GM23338 (cell line): Measurements from ENCODE around the gene MAPKAPK2. TPM values are rescaled to one million over a fixed set of nuclear protein-coding genes. Genes with fewer than 3 reads are reported as not detected.

Source experiments
- ATAC-seq: fragments of 200-7000 bp; cut with Tn5 transposase; 3 replicates; pipeline ENCODE4 v1.9.1; 2020
- DNase-seq: peaks from one replicate; pipeline ENCODE4 v3.0.0-alpha.2; 2015; ENCODE audit warnings: low spot score
- H2AFZ ChIP-seq: fragments of 200-600 bp; sonication (generic); 2 replicates; pipeline ENCODE4 v1.8.0; 2016; ENCODE audit warnings: antibody characterized with exemption, mild to moderate bottlenecking, moderate library complexity
- H3F3A ChIP-seq: fragments of 200-600 bp; sonication (generic); replicated peaks from 2 replicates; pipeline ENCODE4 v1.8.0; 2017; ENCODE audit warnings: antibody characterized with exemption, mixed run types, low read depth
- H3K27ac ChIP-seq: fragments of 200-600 bp; sonication (generic); 2 replicates; pipeline ENCODE4 v1.6.1; 2016; ENCODE audit warnings: low read depth
- H3K27me3 ChIP-seq: fragments of 200-600 bp; sonication (generic); 2 replicates; pipeline ENCODE4 v1.8.0; 2016; ENCODE audit warnings: mild to moderate bottlenecking, mixed run types, moderate library complexity; ENCODE audit not compliant: insufficient read depth
- H3K36me3 ChIP-seq: fragments of 200-600 bp; sonication (generic); 2 replicates; pipeline ENCODE4 v1.8.0; 2016; ENCODE audit warnings: mild to moderate bottlenecking; ENCODE audit not compliant: insufficient read depth
- H3K4me1 ChIP-seq: fragments of 200-600 bp; sonication (generic); 2 replicates; pipeline ENCODE4 v1.8.0; 2016; ENCODE audit warnings: mild to moderate bottlenecking, moderate library complexity; ENCODE audit not compliant: insufficient read depth
- H3K4me2 ChIP-seq: fragments of 200-600 bp; sonication (generic); 2 replicates; pipeline ENCODE4 v1.7.1; 2017; ENCODE audit warnings: mixed run types
- H3K4me3 ChIP-seq: fragments of 200-600 bp; sonication (generic); 2 replicates; pipeline ENCODE4 v1.6.1; 2016; ENCODE audit warnings: mixed run types
- H3K79me2 ChIP-seq: fragments of 200-600 bp; sonication (generic); replicated peaks from 2 replicates; pipeline ENCODE4 v1.8.0; 2017; ENCODE audit warnings: mild to moderate bottlenecking; ENCODE audit not compliant: insufficient read depth
- H3K9me2 ChIP-seq: fragments of 200-600 bp; sonication (generic); 2 replicates; pipeline ENCODE4 v1.8.0; 2017; ENCODE audit not compliant: insufficient read depth
- H4K20me1 ChIP-seq: fragments of 200-600 bp; sonication (generic); replicated peaks from 2 replicates; pipeline ENCODE4 v1.8.0; 2017; ENCODE audit warnings: mild to moderate bottlenecking; ENCODE audit not compliant: insufficient read depth
- H3K27ac Mint-ChIP-seq: 2 replicates; pipeline ENCODE4 v1.8.0; 2020; ENCODE audit warnings: inconsistent platforms, mild to moderate bottlenecking, moderate library complexity, mixed read lengths
- H3K27me3 Mint-ChIP-seq: 3 replicates; pipeline ENCODE4 v1.8.0; 2022; ENCODE audit warnings: low read depth, mild to moderate bottlenecking, moderate library complexity, mixed read lengths, inconsistent platforms; ENCODE audit not compliant: insufficient read depth, poor library complexity
- H3K36me3 Mint-ChIP-seq: 3 replicates; pipeline ENCODE4 v1.8.0; 2021; ENCODE audit warnings: low read depth, mild to moderate bottlenecking, inconsistent platforms, moderate library complexity, mixed read lengths
- H3K4me1 Mint-ChIP-seq: 3 replicates; pipeline ENCODE4 v1.8.0; 2020; ENCODE audit warnings: mild to moderate bottlenecking, inconsistent platforms, mixed read lengths
- H3K4me3 Mint-ChIP-seq: 3 replicates; pipeline ENCODE4 v1.8.0; 2021; ENCODE audit warnings: moderate library complexity, mild to moderate bottlenecking, inconsistent platforms, mixed read lengths
- H3K9me3 Mint-ChIP-seq: 3 replicates; pipeline ENCODE4 v1.8.0; 2020; ENCODE audit warnings: moderate library complexity, mild to moderate bottlenecking, inconsistent platforms, mixed read lengths
- CREB1 ChIP-seq: fragments of 250-450 bp; sonication (Bioruptor Pico); IDR thresholded peaks from 2 replicates; pipeline ENCODE4 v1.5.0; 2020; ENCODE audit warnings: low read depth, mild to moderate bottlenecking, moderate library complexity
- EZH2 ChIP-seq: fragments of 200-600 bp; sonication (generic); IDR thresholded peaks from one replicate; pipeline ENCODE4 v1.8.0; 2017; ENCODE audit warnings: antibody characterized with exemption, mild to moderate bottlenecking, low read depth; ENCODE audit not compliant: unreplicated experiment
- EZH2phosphoT487 ChIP-seq: fragments of 200-600 bp; sonication (generic); IDR thresholded peaks from one replicate; pipeline ENCODE4 v1.8.1; 2018; ENCODE audit warnings: antibody characterized with exemption; ENCODE audit not compliant: unreplicated experiment
- JUNB ChIP-seq: IDR thresholded peaks from one replicate; pipeline ENCODE4 v1.6.1; 2016; ENCODE audit warnings: antibody characterized with exemption; ENCODE audit not compliant: unreplicated experiment
- NANOG ChIP-seq: IDR thresholded peaks from 2 replicates; pipeline ENCODE4 v1.6.1; 2016; ENCODE audit warnings: antibody characterized with exemption, borderline replicate concordance
- POLR2AphosphoS5 ChIP-seq: IDR thresholded peaks from 2 replicates; pipeline ENCODE4 v1.6.1; 2016; ENCODE audit warnings: antibody characterized with exemption, low read depth
- STAT1 ChIP-seq: IDR thresholded peaks from one replicate; pipeline ENCODE4 v1.6.1; 2016; ENCODE audit warnings: antibody characterized with exemption; ENCODE audit not compliant: unreplicated experiment
- ZNF114 ChIP-seq: fragments of 250-450 bp; sonication (Bioruptor Pico); IDR thresholded peaks from 2 replicates; pipeline ENCODE4 v1.5.0; 2020; ENCODE audit warnings: mild to moderate bottlenecking, moderate library complexity
- ZNF331 ChIP-seq: fragments of 250-450 bp; sonication (Bioruptor Pico); IDR thresholded peaks from 2 replicates; pipeline ENCODE4 v1.5.0; 2020; ENCODE audit warnings: low read depth, mild to moderate bottlenecking, moderate library complexity
- polyA plus RNA-seq: library from polyadenylated mRNA; unstranded; fragments of >200 nt; fragmentation: Nextera tagmentation; extraction: Ambion mirVana; gene quantifications from 2 replicates; pipeline ENCODE4 v1.2.1, GENCODE V29; 2016
- total RNA-seq: library from RNA; depleted of rRNA; stranded (reverse); fragments of >200 nt; shearing (Covaris generic); gene quantifications from 2 replicates; pipeline ENCODE4 v1.2.3, GENCODE V29; 2014
- TF ChIP-seq, protein P1 (sequence below): fragments of 250-450 bp; sonication (Bioruptor Pico); IDR thresholded peaks from 2 replicates; pipeline ENCODE4 v1.5.0; 2020; ENCODE audit warnings: mild to moderate bottlenecking, moderate library complexity
- TF ChIP-seq, protein P2 (sequence below): IDR thresholded peaks from 2 replicates; pipeline ENCODE4 v1.6.1; 2016; ENCODE audit warnings: antibody characterized with exemption
- TF ChIP-seq, protein P3 (sequence below): IDR thresholded peaks from one replicate; pipeline ENCODE4 v1.6.1; 2018; ENCODE audit warnings: antibody characterized with exemption; ENCODE audit not compliant: unreplicated experiment

The MAPKAPK2 gene
- total and polyA plus RNA-seq, 2 experiments from 2014 or later = 10.1 to 30.4 TPM

DNA sequence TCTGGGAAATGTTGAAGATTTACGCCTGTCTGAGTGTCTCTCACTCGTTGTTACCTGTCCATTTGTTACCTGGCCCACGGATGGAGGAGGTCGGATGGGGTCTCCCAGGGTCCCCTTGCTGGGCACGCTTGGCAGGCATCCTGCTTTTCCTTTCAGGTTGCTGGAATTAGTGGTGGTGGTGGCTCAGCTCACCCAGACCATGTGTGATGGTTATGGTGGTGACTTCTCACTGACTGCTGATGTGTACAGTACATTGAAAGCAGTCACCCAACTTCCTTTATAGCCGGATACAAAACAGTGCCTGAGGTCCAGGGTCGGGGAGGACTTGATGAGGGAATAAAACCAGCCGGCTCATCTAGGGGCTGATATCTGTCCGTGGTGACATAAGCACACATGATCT, 19.5 kb downstream of the MAPKAPK2 start:
- peaks cover 64% of the 10 kb centered on the region for H3K4me1 ChIP-seq
- no peak for TF ChIP-seq NANOG
- TF ChIP-seq, protein P1, sequence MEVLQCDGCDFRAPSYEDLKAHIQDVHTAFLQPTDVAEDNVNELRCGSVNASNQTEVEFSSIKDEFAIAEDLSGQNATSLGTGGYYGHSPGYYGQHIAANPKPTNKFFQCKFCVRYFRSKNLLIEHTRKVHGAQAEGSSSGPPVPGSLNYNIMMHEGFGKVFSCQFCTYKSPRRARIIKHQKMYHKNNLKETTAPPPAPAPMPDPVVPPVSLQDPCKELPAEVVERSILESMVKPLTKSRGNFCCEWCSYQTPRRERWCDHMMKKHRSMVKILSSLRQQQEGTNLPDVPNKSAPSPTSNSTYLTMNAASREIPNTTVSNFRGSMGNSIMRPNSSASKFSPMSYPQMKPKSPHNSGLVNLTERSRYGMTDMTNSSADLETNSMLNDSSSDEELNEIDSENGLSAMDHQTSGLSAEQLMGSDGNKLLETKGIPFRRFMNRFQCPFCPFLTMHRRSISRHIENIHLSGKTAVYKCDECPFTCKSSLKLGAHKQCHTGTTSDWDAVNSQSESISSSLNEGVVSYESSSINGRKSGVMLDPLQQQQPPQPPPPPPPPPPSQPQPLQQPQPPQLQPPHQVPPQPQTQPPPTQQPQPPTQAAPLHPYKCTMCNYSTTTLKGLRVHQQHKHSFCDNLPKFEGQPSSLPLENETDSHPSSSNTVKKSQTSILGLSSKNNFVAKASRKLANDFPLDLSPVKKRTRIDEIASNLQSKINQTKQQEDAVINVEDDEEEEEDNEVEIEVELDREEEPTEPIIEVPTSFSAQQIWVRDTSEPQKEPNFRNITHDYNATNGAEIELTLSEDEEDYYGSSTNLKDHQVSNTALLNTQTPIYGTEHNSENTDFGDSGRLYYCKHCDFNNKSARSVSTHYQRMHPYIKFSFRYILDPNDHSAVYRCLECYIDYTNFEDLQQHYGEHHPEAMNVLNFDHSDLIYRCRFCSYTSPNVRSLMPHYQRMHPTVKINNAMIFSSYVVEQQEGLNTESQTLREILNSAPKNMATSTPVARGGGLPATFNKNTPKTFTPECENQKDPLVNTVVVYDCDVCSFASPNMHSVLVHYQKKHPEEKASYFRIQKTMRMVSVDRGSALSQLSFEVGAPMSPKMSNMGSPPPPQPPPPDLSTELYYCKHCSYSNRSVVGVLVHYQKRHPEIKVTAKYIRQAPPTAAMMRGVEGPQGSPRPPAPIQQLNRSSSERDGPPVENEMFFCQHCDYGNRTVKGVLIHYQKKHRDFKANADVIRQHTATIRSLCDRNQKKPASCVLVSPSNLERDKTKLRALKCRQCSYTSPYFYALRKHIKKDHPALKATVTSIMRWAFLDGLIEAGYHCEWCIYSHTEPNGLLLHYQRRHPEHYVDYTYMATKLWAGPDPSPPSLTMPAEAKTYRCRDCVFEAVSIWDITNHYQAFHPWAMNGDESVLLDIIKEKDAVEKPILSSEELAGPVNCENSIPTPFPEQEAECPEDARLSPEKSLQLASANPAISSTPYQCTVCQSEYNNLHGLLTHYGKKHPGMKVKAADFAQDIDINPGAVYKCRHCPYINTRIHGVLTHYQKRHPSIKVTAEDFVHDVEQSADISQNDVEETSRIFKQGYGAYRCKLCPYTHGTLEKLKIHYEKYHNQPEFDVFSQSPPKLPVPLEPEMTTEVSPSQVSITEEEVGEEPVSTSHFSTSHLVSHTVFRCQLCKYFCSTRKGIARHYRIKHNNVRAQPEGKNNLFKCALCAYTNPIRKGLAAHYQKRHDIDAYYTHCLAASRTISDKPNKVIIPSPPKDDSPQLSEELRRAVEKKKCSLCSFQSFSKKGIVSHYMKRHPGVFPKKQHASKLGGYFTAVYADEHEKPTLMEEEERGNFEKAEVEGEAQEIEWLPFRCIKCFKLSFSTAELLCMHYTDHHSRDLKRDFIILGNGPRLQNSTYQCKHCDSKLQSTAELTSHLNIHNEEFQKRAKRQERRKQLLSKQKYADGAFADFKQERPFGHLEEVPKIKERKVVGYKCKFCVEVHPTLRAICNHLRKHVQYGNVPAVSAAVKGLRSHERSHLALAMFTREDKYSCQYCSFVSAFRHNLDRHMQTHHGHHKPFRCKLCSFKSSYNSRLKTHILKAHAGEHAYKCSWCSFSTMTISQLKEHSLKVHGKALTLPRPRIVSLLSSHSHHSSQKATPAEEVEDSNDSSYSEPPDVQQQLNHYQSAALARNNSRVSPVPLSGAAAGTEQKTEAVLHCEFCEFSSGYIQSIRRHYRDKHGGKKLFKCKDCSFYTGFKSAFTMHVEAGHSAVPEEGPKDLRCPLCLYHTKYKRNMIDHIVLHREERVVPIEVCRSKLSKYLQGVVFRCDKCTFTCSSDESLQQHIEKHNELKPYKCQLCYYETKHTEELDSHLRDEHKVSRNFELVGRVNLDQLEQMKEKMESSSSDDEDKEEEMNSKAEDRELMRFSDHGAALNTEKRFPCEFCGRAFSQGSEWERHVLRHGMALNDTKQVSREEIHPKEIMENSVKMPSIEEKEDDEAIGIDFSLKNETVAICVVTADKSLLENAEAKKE (CRISPR knock-in tag) = no peak
- TF ChIP-seq JUNB = no peak
- no peak for TF ChIP-seq STAT1
- TF ChIP-seq POLR2AphosphoS5 = no peak
- TF ChIP-seq ZNF114 (CRISPR knock-in tag) = no peak
- TF ChIP-seq EZH2 = no peak
- TF ChIP-seq, protein P2, sequence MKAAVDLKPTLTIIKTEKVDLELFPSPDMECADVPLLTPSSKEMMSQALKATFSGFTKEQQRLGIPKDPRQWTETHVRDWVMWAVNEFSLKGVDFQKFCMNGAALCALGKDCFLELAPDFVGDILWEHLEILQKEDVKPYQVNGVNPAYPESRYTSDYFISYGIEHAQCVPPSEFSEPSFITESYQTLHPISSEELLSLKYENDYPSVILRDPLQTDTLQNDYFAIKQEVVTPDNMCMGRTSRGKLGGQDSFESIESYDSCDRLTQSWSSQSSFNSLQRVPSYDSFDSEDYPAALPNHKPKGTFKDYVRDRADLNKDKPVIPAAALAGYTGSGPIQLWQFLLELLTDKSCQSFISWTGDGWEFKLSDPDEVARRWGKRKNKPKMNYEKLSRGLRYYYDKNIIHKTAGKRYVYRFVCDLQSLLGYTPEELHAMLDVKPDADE = no peak
- no peak for TF ChIP-seq EZH2phosphoT487
- no peak for TF ChIP-seq ZNF331
- no peak for TF ChIP-seq CREB1 (CRISPR knock-in tag)
- TF ChIP-seq, protein P3, sequence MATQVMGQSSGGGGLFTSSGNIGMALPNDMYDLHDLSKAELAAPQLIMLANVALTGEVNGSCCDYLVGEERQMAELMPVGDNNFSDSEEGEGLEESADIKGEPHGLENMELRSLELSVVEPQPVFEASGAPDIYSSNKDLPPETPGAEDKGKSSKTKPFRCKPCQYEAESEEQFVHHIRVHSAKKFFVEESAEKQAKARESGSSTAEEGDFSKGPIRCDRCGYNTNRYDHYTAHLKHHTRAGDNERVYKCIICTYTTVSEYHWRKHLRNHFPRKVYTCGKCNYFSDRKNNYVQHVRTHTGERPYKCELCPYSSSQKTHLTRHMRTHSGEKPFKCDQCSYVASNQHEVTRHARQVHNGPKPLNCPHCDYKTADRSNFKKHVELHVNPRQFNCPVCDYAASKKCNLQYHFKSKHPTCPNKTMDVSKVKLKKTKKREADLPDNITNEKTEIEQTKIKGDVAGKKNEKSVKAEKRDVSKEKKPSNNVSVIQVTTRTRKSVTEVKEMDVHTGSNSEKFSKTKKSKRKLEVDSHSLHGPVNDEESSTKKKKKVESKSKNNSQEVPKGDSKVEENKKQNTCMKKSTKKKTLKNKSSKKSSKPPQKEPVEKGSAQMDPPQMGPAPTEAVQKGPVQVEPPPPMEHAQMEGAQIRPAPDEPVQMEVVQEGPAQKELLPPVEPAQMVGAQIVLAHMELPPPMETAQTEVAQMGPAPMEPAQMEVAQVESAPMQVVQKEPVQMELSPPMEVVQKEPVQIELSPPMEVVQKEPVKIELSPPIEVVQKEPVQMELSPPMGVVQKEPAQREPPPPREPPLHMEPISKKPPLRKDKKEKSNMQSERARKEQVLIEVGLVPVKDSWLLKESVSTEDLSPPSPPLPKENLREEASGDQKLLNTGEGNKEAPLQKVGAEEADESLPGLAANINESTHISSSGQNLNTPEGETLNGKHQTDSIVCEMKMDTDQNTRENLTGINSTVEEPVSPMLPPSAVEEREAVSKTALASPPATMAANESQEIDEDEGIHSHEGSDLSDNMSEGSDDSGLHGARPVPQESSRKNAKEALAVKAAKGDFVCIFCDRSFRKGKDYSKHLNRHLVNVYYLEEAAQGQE = no peak
- H3K36me3 ChIP-seq = no peaks in the 10 kb centered on the region
- H3K36me3 Mint-ChIP-seq = no peaks in the 10 kb centered on the region
- H3F3A ChIP-seq = 0 out of 2 replicates have a peak, but pooled peaks cover 4% of the 10 kb centered on the region
- peaks cover 86% of the 10 kb centered on the region for H3K4me1 Mint-ChIP-seq
- H3K27ac Mint-ChIP-seq = no peak overlapping the region
- no peaks in the 10 kb centered on the region for H3K9me2 ChIP-seq
- H3K79me2 ChIP-seq = peaks cover 86% of the 10 kb centered on the region
- H4K20me1 ChIP-seq = peaks cover 60% of the 10 kb centered on the region
- no peak overlapping the region for H3K4me3 Mint-ChIP-seq
- H3K27ac ChIP-seq = no peak overlapping the region
- no peak for DNase-seq
- H3K4me2 ChIP-seq = peak overlapping the region; percentile 70
- peaks cover 1% of the 10 kb centered on the region for H3K27me3 Mint-ChIP-seq
- H3K4me3 ChIP-seq = no peak overlapping the region
- H3K9me3 Mint-ChIP-seq = no peaks in the 10 kb centered on the region
- no peak for ATAC-seq
- H3K27me3 ChIP-seq = no peaks in the 10 kb centered on the region
- no peak overlapping the region for H2AFZ ChIP-seq
